Activated CD8-positive, alpha-beta T cell treated with anti-CD3 and anti-CD28 coated beads for 36 hours (primary cell): ENCODE data around the gene CAPS2. TPM values are rescaled to one million over a fixed set of nuclear protein-coding genes. Genes with fewer than 3 reads are reported as not detected.
"Not testable (repeated sequence)": the region's sequence is repeated elsewhere in the genome, so short reads cannot be mapped to it uniquely, and the experiment has no call there.

Experiments used
- ATAC-seq: fragments of 200-7000 bp; cut with Tn5 transposase; one replicate; pipeline ENCODE4 v1.10.0; 2021; ENCODE audit warnings: mild to moderate bottlenecking, moderate library complexity
- CTCF ChIA-PET: fragments of 350-600 bp; sonication (Branson Sonifier 250); formaldehyde crosslinking; loops from one replicate; lab custom pipeline; 2021; ENCODE audit warnings: antibody characterized with exemption; lab: Charles Lee
- POLR2A ChIA-PET: fragments of 350-600 bp; sonication (Branson Sonifier 250); formaldehyde crosslinking; loops from one replicate; lab custom pipeline; 2021; ENCODE audit warnings: antibody characterized with exemption; lab: Charles Lee
- DNase-seq: peaks from one replicate; pipeline ENCODE4 v3.0.0-alpha.2; 2020
- H3K27ac Mint-ChIP-seq: one replicate; pipeline ENCODE4 v1.8.0; 2021; ENCODE audit warnings: mild to moderate bottlenecking, mixed read lengths
- H3K27me3 Mint-ChIP-seq: one replicate; pipeline ENCODE4 v1.8.0; 2021; ENCODE audit warnings: mixed read lengths
- H3K36me3 Mint-ChIP-seq: one replicate; pipeline ENCODE4 v1.8.0; 2021; ENCODE audit warnings: low read depth, mixed read lengths
- H3K4me1 Mint-ChIP-seq: one replicate; pipeline ENCODE4 v1.8.0; 2021; ENCODE audit warnings: low read depth, mixed read lengths
- H3K4me3 Mint-ChIP-seq: one replicate; pipeline ENCODE4 v1.8.0; 2021; ENCODE audit warnings: mild to moderate bottlenecking, moderate library complexity, mixed read lengths
- H3K9me3 Mint-ChIP-seq: one replicate; pipeline ENCODE4 v1.8.0; 2021; ENCODE audit warnings: mixed read lengths
- intact Hi-C: fragments of 100-400 bp; cut with micrococcal nuclease; formaldehyde crosslinking; loops from one replicate; pipeline ENCODE4 v1.10.0; 2022
- total RNA-seq, 2 experiments: library from RNA; stranded (reverse); gene quantifications; one replicate each; pipeline ENCODE4 v1.2.3, GENCODE V29; 2021
- TF ChIP-seq, protein P1 (sequence below): fragments of 200-600 bp; IDR thresholded peaks from one replicate; pipeline ENCODE4 v1.8.0; 2022; ENCODE audit warnings: antibody characterized with exemption, mild to moderate bottlenecking

CAPS2 gene
- total RNA-seq, 2 experiments from 2014 or later = 3.0 to 3.2 TPM

DNA sequence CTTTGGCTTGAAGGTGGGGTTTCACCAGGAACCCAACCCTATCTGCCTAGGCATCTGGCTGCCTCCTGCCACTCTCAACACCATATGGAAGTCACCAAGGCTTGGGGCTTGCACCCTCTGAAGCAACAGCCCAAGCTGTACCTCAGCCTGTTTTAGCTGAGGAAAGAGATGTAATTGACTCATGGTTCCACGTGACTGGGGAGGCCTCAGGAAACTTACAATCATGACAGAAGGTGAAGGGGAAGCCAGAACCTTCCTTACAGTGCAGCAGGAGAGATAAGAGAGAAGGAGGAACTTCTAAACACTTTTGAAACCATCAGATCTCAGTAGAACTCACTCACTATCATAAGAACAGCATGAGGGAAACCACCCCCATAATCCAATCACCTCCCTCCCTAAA lies 31.3 kb upstream of the CAPS2 start:
- Mint-ChIP-seq H3K4me1 (peaks cover 15% of the 10 kb centered on the region), H3K36me3 (no peaks in the 10 kb centered on the region), H3K9me3 (no peaks in the 10 kb centered on the region), H3K27ac (no peak overlapping the region), H3K27me3 (no peaks in the 10 kb centered on the region), H3K4me3 (no peak overlapping the region)
- DNase-seq (no peak), ATAC-seq (peak; percentile 37)
- ChIA-PET POLR2A (no interaction called here), CTCF (no interaction called here)
- intact Hi-C loops = no loop called here
- TF ChIP-seq, protein P1, sequence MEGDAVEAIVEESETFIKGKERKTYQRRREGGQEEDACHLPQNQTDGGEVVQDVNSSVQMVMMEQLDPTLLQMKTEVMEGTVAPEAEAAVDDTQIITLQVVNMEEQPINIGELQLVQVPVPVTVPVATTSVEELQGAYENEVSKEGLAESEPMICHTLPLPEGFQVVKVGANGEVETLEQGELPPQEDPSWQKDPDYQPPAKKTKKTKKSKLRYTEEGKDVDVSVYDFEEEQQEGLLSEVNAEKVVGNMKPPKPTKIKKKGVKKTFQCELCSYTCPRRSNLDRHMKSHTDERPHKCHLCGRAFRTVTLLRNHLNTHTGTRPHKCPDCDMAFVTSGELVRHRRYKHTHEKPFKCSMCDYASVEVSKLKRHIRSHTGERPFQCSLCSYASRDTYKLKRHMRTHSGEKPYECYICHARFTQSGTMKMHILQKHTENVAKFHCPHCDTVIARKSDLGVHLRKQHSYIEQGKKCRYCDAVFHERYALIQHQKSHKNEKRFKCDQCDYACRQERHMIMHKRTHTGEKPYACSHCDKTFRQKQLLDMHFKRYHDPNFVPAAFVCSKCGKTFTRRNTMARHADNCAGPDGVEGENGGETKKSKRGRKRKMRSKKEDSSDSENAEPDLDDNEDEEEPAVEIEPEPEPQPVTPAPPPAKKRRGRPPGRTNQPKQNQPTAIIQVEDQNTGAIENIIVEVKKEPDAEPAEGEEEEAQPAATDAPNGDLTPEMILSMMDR = no peak

DNA sequence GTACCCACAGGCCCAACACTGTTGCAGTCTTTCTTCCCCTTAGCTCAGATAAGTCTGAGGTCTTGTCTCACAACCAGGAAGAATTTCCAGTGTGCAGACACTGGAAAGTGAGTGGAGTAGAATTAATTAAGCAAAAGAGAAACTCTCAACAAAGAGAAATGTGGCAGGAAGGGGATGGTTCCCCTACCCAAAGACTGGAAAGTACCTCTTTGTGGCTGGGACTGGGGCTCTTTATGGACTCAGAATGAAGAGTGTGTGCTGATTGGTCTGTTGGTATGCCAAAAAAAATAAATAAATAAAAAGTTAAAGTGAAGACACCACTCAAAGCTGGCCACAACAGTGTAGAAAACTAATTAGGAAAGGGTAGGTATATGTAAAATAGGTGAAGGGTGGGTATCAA lies 30.8 kb upstream of the CAPS2 start:
- intact Hi-C loops = no loop called here

DNA sequence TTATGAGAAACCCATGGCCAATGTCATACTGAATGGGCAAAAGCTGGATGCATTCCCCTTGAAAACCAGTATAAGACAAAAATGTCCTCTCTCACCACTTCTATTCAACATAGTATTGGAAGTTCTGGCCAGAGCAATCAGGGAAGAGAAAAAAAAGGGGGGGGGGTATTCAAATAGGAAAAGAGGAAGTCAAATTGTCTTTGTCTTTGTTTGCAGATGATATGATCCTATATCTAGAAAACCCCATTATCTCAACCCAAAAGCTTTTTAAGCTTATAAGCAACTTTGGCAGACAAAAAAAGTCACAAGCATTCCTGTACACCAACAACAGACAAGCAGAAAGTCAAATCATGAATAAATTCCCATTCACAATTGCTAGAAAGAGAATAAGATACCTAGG lies 23.9 kb upstream of the CAPS2 start:
- TF ChIP-seq, protein P1 = no peak
- Mint-ChIP-seq H3K4me3 (no peak overlapping the region), H3K27ac (no peak overlapping the region), H3K4me1 (peaks cover 7% of the 10 kb centered on the region), H3K27me3 (no peaks in the 10 kb centered on the region), H3K9me3 (peaks cover 14% of the 10 kb centered on the region), H3K36me3 (peaks cover 9% of the 10 kb centered on the region)
- no peak for DNase-seq
- ATAC-seq = no peak
- ChIA-PET CTCF (interaction anchor here (1.1 kb wide), 1 partner anchor 20 kb away, joined by 4 read pairs; the partner anchor contains the start of gene GLIPR1L1), POLR2A (no interaction called here)
- intact Hi-C loops = no loop called here

More for the DNA sequence above, 30.8 kb upstream of the CAPS2 start:
- no peak overlapping the region for H3K4me3 Mint-ChIP-seq
- CTCF ChIA-PET = interaction anchor here (1.3 kb wide), 1 partner anchor 32 kb away, joined by 3 read pairs; no protein-coding TSS in a partner anchor
- peak; percentile 39 for ATAC-seq
- TF ChIP-seq, protein P1 = no peak
- no peak for DNase-seq
- peak overlapping the region; percentile 5 for H3K27ac Mint-ChIP-seq
- no peaks in the 10 kb centered on the region for H3K36me3 Mint-ChIP-seq
- POLR2A ChIA-PET = no interaction called here
- H3K27me3 Mint-ChIP-seq = no peaks in the 10 kb centered on the region
- no peaks in the 10 kb centered on the region for H3K9me3 Mint-ChIP-seq
- H3K4me1 Mint-ChIP-seq = peaks cover 10% of the 10 kb centered on the region

DNA sequence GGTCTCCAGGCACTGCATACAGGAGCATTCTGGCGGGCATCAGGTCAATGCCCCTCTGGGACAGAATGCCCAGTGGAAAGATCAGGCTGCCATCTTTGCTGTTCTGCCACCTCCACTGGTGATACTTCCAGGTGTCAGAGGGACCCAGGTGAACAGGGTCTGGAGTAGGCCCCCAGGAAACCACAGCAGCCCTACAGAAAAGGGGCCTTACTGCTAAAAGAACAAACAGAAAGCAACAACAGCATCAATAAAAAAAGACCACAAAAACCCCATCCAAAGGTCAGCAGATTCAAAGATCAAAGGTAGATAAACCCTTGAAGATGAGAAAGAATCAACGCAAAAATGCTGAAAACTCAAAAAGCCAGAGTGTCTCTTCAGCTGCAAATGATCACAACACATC lies 20.3 kb upstream of the CAPS2 start:
- TF ChIP-seq, protein P1 = no peak
- H3K36me3 Mint-ChIP-seq = peaks cover 9% of the 10 kb centered on the region
- peaks cover 17% of the 10 kb centered on the region for H3K4me1 Mint-ChIP-seq
- intact Hi-C loops = no loop called here
- DNase-seq = no peak
- ATAC-seq = no peak
- ChIA-PET POLR2A (no interaction called here), CTCF (no interaction called here)
- no peak overlapping the region for H3K27ac Mint-ChIP-seq
- no peak overlapping the region for H3K4me3 Mint-ChIP-seq
- H3K27me3 Mint-ChIP-seq = no peaks in the 10 kb centered on the region
- peaks cover 15% of the 10 kb centered on the region for H3K9me3 Mint-ChIP-seq

DNA sequence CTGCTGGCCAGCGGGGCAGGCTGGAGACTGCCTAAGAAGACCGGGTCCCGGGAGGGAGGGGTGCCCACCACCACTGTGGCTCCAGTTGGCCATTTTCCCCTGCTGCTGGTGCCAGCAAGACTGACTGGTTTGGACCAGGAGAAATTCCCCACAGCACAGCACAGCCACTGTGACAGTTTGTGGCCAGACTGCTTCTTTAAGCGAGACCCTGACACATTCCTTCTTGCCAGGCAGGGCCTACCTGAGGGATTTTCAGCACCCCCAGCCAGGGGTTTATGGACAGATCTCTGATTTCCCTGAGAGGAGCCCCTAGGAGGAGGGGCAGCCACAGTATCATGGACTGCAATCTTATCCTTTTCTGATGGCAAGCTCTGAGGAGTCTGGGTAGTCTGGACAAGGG lies 19.8 kb upstream of the CAPS2 start:
- intact Hi-C loops = loop anchor here (5.0 kb wide), 2 partner anchors 42 to 127 kb away; partner anchors contain the start of gene GLIPR1L2
- H3K4me3 Mint-ChIP-seq = no peak overlapping the region

DNA sequence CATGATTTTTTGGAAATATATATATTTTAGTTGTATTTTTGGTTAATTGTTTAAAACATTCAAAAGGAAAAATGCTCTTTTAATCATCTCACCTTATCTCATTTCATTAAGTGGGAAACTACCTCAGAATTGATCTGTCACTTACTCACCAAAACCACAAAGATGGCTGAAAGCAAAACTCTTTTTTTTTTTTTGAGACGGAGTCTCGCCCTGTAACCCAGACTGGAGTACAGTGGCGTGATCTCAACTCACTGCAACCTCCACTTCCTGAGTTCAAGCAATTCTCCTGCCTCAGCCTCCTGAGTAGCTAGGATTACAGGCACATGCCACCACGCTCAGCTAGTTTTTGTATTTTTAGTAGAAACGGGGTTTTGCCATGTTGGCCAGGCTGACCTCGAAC lies 16.1 kb upstream of the CAPS2 start:
- not testable (repeated sequence) for H3K27ac Mint-ChIP-seq

More for the DNA sequence above, 19.8 kb upstream of the CAPS2 start:
- Mint-ChIP-seq H3K27ac (no peak overlapping the region), H3K9me3 (peaks cover 12% of the 10 kb centered on the region), H3K27me3 (no peaks in the 10 kb centered on the region), H3K36me3 (peaks cover 5% of the 10 kb centered on the region), H3K4me1 (peaks cover 18% of the 10 kb centered on the region)
- ChIA-PET POLR2A (no interaction called here), CTCF (no interaction called here)
- TF ChIP-seq, protein P1 = no peak
- no peak for ATAC-seq
- no peak for DNase-seq

More for the DNA sequence above, 16.1 kb upstream of the CAPS2 start:
- H3K36me3 Mint-ChIP-seq, H3K9me3 Mint-ChIP-seq, H3K4me3 Mint-ChIP-seq, POLR2A ChIA-PET, H3K27me3 Mint-ChIP-seq: not testable (repeated sequence)
- peaks cover 18% of the 10 kb centered on the region for H3K4me1 Mint-ChIP-seq
- CTCF ChIA-PET = interaction anchor here (1.2 to 1.7 kb wide), 3 partner anchors 12 to 35 kb away, joined by 3 to 6 read pairs (median 4); partner anchors contain the start of gene GLIPR1L1
- peak; percentile 34 for DNase-seq
- intact Hi-C loops = loop anchor here (5.0 kb wide), 2 partner anchors 46 to 131 kb away; partner anchors contain the start of gene GLIPR1L2
- ATAC-seq = peak; percentile 88
